ENCODE measurements around the gene WLS.

The WLS gene

DNA sequence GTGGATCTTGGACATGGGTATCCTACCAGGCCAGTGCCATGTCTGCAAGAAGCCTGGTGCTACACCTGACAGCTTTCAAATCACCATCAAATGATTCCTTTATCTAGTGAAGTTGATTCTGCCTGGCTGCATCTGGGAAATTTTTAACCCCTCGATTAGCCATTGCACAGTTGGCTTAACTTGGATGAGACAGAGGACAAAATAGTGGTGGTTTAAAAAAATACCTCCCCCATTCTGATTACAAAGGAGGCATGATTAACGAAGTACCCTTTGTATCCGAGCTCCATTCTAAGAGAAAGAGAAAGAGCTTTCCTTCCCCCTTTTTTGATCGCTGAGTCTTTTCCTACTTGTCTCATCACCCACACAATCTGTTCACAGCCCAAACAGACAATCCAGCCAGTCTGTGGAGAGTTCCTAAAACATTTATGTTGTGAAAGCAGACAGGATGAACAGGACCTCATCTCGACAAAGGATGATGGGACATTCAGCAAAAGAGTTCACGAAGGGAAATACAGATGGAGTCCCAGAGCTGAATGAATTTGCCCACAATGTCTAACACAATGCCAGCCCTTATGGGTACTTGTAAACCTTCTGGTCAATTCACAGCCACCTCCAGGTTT is 20.5 kb downstream of the WLS start:
- no peak overlapping the region for H3K4me3 ChIP-seq
- TF ChIP-seq EZH2 (IDR thresholded peaks at IDR 0.05) = no peak
- TF ChIP-seq FOXP2 (optimal IDR thresholded peaks at IDR 0.05; ENCODE audit: control extremely low read depth, extremely low read length, insufficient read depth) = no peak
- TF ChIP-seq POLR2AphosphoS5 (IDR thresholded peaks at IDR 0.05; ENCODE audit: borderline replicate concordance, low read depth, low read length) = no peak
- no peak overlapping the region for H3K27ac ChIP-seq
- H3K9me3 ChIP-seq (ENCODE audit: low read depth, low read length) = no peaks in the 10 kb centered on the region
- H3K36me3 ChIP-seq (ENCODE audit: insufficient read depth, low read length) = no peaks in the 10 kb centered on the region; the same call in 1 of the 2 replicates
- DNase-seq (ENCODE audit: low read depth, low spot score) = no peak
- H3K9ac ChIP-seq (ENCODE audit: insufficient read length) = no peak overlapping the region

DNA sequence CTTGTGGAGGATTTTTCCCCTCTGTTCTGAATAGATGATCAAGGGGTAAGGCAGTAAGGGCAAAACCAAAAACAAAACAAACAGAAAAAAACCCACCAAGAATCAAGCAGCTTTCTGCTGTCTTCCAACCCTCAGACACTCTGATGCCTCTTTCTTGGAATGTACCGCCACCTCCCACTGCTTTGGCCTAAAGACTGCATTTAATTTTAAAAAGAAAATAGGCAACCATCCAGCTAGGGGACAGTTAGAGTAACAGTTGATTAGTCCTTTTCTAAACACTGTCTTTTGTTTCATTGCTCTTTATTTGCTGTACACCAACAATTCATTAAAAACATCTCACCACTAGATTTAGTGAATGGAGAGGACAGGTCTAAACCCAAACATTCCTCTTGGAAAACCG is 21.5 kb downstream of the WLS start:
- H3K4me3 ChIP-seq = no peak overlapping the region
- H3K9me3 ChIP-seq (ENCODE audit: low read depth, low read length) = no peaks in the 10 kb centered on the region
- no peak overlapping the region for H3K9ac ChIP-seq (ENCODE audit: insufficient read length)
- H3K36me3 ChIP-seq (ENCODE audit: insufficient read depth, low read length) = no peaks in the 10 kb centered on the region; the same call in 1 of the 2 replicates
- no peak overlapping the region for H3K27ac ChIP-seq
- DNase-seq (ENCODE audit: low read depth, low spot score) = no peak
- TF ChIP-seq POLR2AphosphoS5 (IDR thresholded peaks at IDR 0.05; ENCODE audit: borderline replicate concordance, low read depth, low read length) (no peak), EZH2 (IDR thresholded peaks at IDR 0.05) (no peak), FOXP2 (optimal IDR thresholded peaks at IDR 0.05; ENCODE audit: control extremely low read depth, extremely low read length, insufficient read depth) (no peak)

GRCh38 chr1:68210027-68210426 is 22.3 kb downstream of the WLS start:
- Histone ChIP-seq H3K9me3 (ENCODE audit: low read depth, low read length) (no peaks in the 10 kb centered on the region), H3K36me3 (ENCODE audit: insufficient read depth, low read length) (no peaks in the 10 kb centered on the region; the same call in 1 of the 2 replicates), H3K4me3 (no peak overlapping the region), H3K9ac (ENCODE audit: insufficient read length) (no peak overlapping the region), H3K27ac (no peak overlapping the region)
- TF ChIP-seq FOXP2 (optimal IDR thresholded peaks at IDR 0.05; ENCODE audit: control extremely low read depth, extremely low read length, insufficient read depth) (no peak), POLR2AphosphoS5 (IDR thresholded peaks at IDR 0.05; ENCODE audit: borderline replicate concordance, low read depth, low read length) (no peak)
- no peak for DNase-seq (ENCODE audit: low read depth, low spot score)

- no peaks in the 10 kb centered on the region for H3K9me3 ChIP-seq (ENCODE audit: low read depth, low read length)
- DNase-seq (ENCODE audit: low read depth, low spot score) = no peak
- no peak overlapping the region for H3K9ac ChIP-seq (ENCODE audit: insufficient read length)
- H3K36me3 ChIP-seq (ENCODE audit: insufficient read depth, low read length) = no peaks in the 10 kb centered on the region
- H3K27ac ChIP-seq = peak overlapping the region; percentile 48; the same call in 1 of the 2 replicates
- no peak overlapping the region for H3K4me3 ChIP-seq
- TF ChIP-seq EZH2 (IDR thresholded peaks at IDR 0.05) (no peak), FOXP2 (optimal IDR thresholded peaks at IDR 0.05; ENCODE audit: control extremely low read depth, extremely low read length, insufficient read depth) (no peak), POLR2AphosphoS5 (IDR thresholded peaks at IDR 0.05; ENCODE audit: borderline replicate concordance, low read depth, low read length) (no peak)
Observed at GRCh38 chr1:68206848-68207689, 25.3 kb downstream of the WLS start.

GRCh38 chr1:68205794-68206358 is 26.4 kb downstream of the WLS start:
- no peak overlapping the region for H3K9ac ChIP-seq (ENCODE audit: insufficient read length)
- DNase-seq (ENCODE audit: low read depth, low spot score) = no peak
- TF ChIP-seq FOXP2 (optimal IDR thresholded peaks at IDR 0.05; ENCODE audit: control extremely low read depth, extremely low read length, insufficient read depth) (no peak), EZH2 (IDR thresholded peaks at IDR 0.05) (no peak), POLR2AphosphoS5 (IDR thresholded peaks at IDR 0.05; ENCODE audit: borderline replicate concordance, low read depth, low read length) (no peak)
- no peaks in the 10 kb centered on the region for H3K9me3 ChIP-seq (ENCODE audit: low read depth, low read length)
- no peak overlapping the region for H3K27ac ChIP-seq
- no peaks in the 10 kb centered on the region for H3K36me3 ChIP-seq (ENCODE audit: insufficient read depth, low read length)
- H3K4me3 ChIP-seq = no peak overlapping the region

DNA sequence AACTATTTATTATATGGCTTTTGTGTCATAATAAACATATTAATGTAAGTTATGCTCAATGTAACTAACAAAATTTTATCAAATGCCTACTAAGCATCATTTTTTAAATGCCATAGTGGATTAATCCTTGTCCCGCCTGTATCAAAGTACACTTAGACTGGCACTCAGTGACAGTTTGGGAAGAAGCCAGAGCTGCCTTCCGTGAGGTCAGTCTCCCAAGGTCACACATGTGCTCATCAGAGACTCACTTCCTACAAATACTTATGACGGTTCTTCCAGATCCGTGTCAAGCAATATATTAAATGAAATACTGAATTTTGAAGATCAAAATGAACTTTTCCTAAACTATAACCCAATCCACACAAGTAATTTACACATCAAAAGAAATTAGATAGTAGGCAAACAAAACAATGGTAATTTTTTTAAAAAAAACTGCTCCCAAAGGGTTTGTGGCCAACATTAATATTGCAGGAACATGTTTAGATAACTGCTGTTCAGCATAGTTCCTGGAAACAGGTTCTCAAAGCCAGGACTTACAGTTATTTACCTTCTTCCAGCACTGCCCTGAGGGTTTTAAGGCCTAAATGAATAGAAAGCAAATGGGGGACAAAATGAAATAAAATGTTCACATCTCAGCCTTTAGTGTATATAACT is 27.2 kb downstream of the WLS start:
- H3K9ac ChIP-seq (ENCODE audit: insufficient read length) = no peak overlapping the region
- TF ChIP-seq FOXP2 (optimal IDR thresholded peaks at IDR 0.05; ENCODE audit: control extremely low read depth, extremely low read length, insufficient read depth) (no peak), EZH2 (IDR thresholded peaks at IDR 0.05) (no peak), POLR2AphosphoS5 (IDR thresholded peaks at IDR 0.05; ENCODE audit: borderline replicate concordance, low read depth, low read length) (no peak)
- no peak overlapping the region for H3K4me3 ChIP-seq
- no peaks in the 10 kb centered on the region for H3K9me3 ChIP-seq (ENCODE audit: low read depth, low read length)
- no peaks in the 10 kb centered on the region for H3K36me3 ChIP-seq (ENCODE audit: insufficient read depth, low read length)
- H3K27ac ChIP-seq = no peak overlapping the region
- no peak for DNase-seq (ENCODE audit: low read depth, low spot score)

GRCh38 chr1:68202239-68202832 is 30.0 kb downstream of the WLS start:
- Histone ChIP-seq H3K4me3 (no peak overlapping the region), H3K9ac (ENCODE audit: insufficient read length) (no peak overlapping the region), H3K9me3 (ENCODE audit: low read depth, low read length) (no peaks in the 10 kb centered on the region), H3K36me3 (ENCODE audit: insufficient read depth, low read length) (no peaks in the 10 kb centered on the region), H3K27ac (no peak overlapping the region)
- TF ChIP-seq EZH2 (IDR thresholded peaks at IDR 0.05) = no peak
- no peak for TF ChIP-seq FOXP2 (optimal IDR thresholded peaks at IDR 0.05; ENCODE audit: control extremely low read depth, extremely low read length, insufficient read depth)
- no peak for TF ChIP-seq POLR2AphosphoS5 (IDR thresholded peaks at IDR 0.05; ENCODE audit: borderline replicate concordance, low read depth, low read length)
- DNase-seq (ENCODE audit: low read depth, low spot score) = no peak
